GM23248 (cell line): ENCODE results near the gene HSPB3. TPM values are rescaled to one million over a fixed set of nuclear protein-coding genes. Genes with fewer than 3 reads are reported as not detected.
A peak's percentile ranks its signal among the peaks of the same experiment; 100 is the strongest.

Source experiments
- DNase-seq: peaks from one replicate; pipeline ENCODE4 v3.0.0-alpha.2; 2015
- H2AFZ ChIP-seq: fragments of 200-600 bp; sonication (generic); 2 replicates; pipeline ENCODE4 v1.6.1; 2016; ENCODE audit warnings: antibody characterized with exemption
- H3F3A ChIP-seq: fragments of 200-600 bp; sonication (generic); 2 replicates; pipeline ENCODE4 v1.6.1; 2016; ENCODE audit warnings: mild to moderate bottlenecking, antibody characterized with exemption, mixed run types; ENCODE audit not compliant: insufficient read depth
- H3K27ac ChIP-seq: fragments of 200-600 bp; sonication (generic); 2 replicates; pipeline ENCODE4 v1.5.1; 2016; ENCODE audit warnings: mild to moderate bottlenecking
- H3K27me3 ChIP-seq: fragments of 200-600 bp; sonication (generic); replicated peaks from 2 replicates; pipeline ENCODE4 v1.6.1; 2016; ENCODE audit warnings: mild to moderate bottlenecking; ENCODE audit not compliant: insufficient read depth
- H3K36me3 ChIP-seq: fragments of 200-600 bp; sonication (generic); 2 replicates; pipeline ENCODE4 v1.6.1; 2016; ENCODE audit warnings: low read depth, mild to moderate bottlenecking
- H3K4me1 ChIP-seq: fragments of 200-600 bp; sonication (generic); 2 replicates; pipeline ENCODE4 v1.6.1; 2016; ENCODE audit warnings: mild to moderate bottlenecking; ENCODE audit not compliant: insufficient read depth
- H3K4me2 ChIP-seq: fragments of 200-600 bp; sonication (generic); one replicate; pipeline ENCODE4 v1.6.1; 2016; ENCODE audit warnings: mild to moderate bottlenecking; ENCODE audit not compliant: unreplicated experiment
- H3K4me3 ChIP-seq: fragments of 200-600 bp; sonication (generic); 2 replicates; pipeline ENCODE4 v1.5.1; 2016; ENCODE audit warnings: mild to moderate bottlenecking
- H3K79me2 ChIP-seq: fragments of 200-600 bp; sonication (generic); 2 replicates; pipeline ENCODE4 v1.6.1; 2016; ENCODE audit warnings: mild to moderate bottlenecking; ENCODE audit not compliant: insufficient read depth
- H3K9ac ChIP-seq: fragments of 200-600 bp; sonication (generic); 2 replicates; pipeline ENCODE4 v1.6.1; 2016; ENCODE audit warnings: mild to moderate bottlenecking
- H3K9me2 ChIP-seq: fragments of 200-600 bp; sonication (generic); 2 replicates; pipeline ENCODE4 v1.6.1; 2016; ENCODE audit warnings: mixed run types, mild to moderate bottlenecking, moderate library complexity; ENCODE audit not compliant: insufficient read depth
- H3K9me3 ChIP-seq: fragments of 200-600 bp; sonication (generic); one replicate; pipeline ENCODE4 v1.6.1; 2017; ENCODE audit warnings: low read depth
- H4K20me1 ChIP-seq: fragments of 200-600 bp; sonication (generic); 2 replicates; pipeline ENCODE4 v1.6.0; 2016; ENCODE audit not compliant: insufficient read depth
- EZH2 ChIP-seq: fragments of 200-600 bp; sonication (generic); IDR thresholded peaks from 2 replicates; pipeline ENCODE4 v1.6.1; 2018; ENCODE audit warnings: antibody characterized with exemption, mild to moderate bottlenecking; ENCODE audit not compliant: insufficient read depth, poor library complexity, severe bottlenecking
- EZH2phosphoT487 ChIP-seq: fragments of 200-600 bp; sonication (generic); IDR thresholded peaks from 2 replicates; pipeline ENCODE4 v1.6.1; 2018; ENCODE audit warnings: antibody characterized with exemption, moderate library complexity, mild to moderate bottlenecking, low read depth; ENCODE audit not compliant: insufficient read depth
- WGBS, 2 experiments: methylation state at CpG; one replicate each; pipeline ENCODE4 v1.1.6; 2015 to 2017; ENCODE audit warnings: low lambda C conversion rate in 2 of 2, low coverage in 1 of 2; ENCODE audit errors: missing lambda C conversion rate in 2 of 2; 5-methylcytosine and 5-hydroxymethylcytosine counted together
- in situ Hi-C: fragments of 300-500 bp; cut with MboI; formaldehyde crosslinking; loops from 2 replicates; pipeline ENCODE4 v1.15.0; 2020
- polyA plus RNA-seq: library from polyadenylated mRNA; unstranded; fragments of >200 nt; fragmentation: Nextera tagmentation; extraction: Ambion mirVana; gene quantifications from 2 replicates; pipeline ENCODE4 v1.2.1, GENCODE V29; 2016
- total RNA-seq: library from RNA; depleted of rRNA; stranded (reverse); fragments of >200 nt; shearing (Covaris generic); gene quantifications from 2 replicates; pipeline ENCODE4 v1.2.3, GENCODE V29; 2014; rRNA removed

HSPB3 gene, protein sequence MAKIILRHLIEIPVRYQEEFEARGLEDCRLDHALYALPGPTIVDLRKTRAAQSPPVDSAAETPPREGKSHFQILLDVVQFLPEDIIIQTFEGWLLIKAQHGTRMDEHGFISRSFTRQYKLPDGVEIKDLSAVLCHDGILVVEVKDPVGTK
- total RNA-seq (4.1 and 12.3 TPM in 2 replicates), polyA plus RNA-seq (5.4 and 8.0 TPM in 2 replicates)

DNA sequence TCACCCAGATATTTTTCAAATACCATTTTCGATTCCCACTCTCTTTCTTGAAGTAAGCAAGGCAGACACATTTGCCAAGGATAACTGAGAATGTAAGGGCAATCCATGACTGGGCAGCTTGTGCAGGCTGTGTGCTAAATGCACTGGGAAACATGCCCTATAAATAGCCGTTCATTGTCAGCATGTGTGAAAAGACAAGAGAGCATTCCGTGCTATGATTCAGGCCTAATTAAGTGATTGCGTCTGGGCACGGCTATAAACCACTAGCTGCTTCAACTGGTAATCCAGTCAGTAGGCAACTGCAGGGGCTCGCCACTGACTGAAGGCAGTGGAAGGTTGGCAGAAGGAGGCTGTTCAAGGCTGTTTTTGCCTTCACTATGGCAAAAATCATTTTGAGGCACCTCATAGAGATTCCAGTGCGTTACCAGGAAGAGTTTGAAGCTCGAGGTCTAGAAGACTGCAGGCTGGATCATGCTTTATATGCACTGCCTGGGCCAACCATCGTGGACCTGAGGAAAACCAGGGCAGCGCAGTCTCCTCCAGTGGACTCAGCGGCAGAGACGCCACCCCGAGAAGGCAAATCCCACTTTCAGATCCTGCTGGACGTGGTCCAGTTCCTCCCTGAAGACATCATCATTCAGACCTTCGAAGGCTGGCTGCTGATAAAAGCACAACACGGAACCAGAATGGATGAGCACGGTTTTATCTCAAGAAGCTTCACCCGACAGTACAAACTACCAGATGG, at the start of gene HSPB3:
TSS of gene HSPB3 (plus strand) at position 287 of the 745 bp plus-strand sequence. CDS start at position 378, 91 bp downstream.
- Histone ChIP-seq H3K4me2 (peak within 1 kb of the TSS; percentile 77), H3K79me2 (no peaks in the 10 kb centered on the region), H3K9me3 (no peaks in the 10 kb centered on the region), H3K27ac (peak within 1 kb of the TSS; percentile 69), H3K9me2 (no peaks in the 10 kb centered on the region), H3K9ac (peak within 1 kb of the TSS; percentile 31), H4K20me1 (no peaks in the 10 kb centered on the region), H3K4me1 (peaks cover 47% of the 10 kb centered on the region), H3K4me3 (peak within 1 kb of the TSS; percentile 36), H3F3A (peaks cover 47% of the 10 kb centered on the region), H3K36me3 (no peaks in the 10 kb centered on the region), H2AFZ (peak within 1 kb of the TSS; percentile 23; the same call in 1 of the 2 replicates), H3K27me3 (no peaks in the 10 kb centered on the region)
- 27 to 34% methylated on average over 18 of the region's 18 CpGs for WGBS, 2 experiments
- peak; percentile 97 for DNase-seq
- no peak for TF ChIP-seq EZH2
- TF ChIP-seq EZH2phosphoT487: 0 out of 2 replicates have a peak, but pooled peaks have one; percentile 27
- in situ Hi-C loops: no loop called here

DNA sequence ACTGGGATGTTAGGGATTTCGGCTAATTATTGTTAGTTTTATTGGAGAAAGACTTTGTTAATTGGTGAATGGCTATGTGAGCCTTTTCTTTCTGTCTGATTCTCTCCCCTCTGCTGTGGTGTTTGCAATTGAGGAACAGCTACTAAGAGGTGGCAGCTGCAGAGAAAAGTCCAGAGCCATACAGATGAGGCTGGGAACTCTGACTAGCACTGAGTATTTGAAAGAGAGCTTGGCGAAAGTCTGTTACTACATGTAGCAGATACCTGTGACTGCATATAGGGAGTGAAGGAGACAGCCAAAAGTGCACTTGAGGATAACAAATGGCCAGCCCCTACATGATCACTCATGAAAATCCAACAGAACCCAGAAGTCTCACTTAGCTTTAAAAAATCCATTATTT, 44.3 kb upstream of the HSPB3 start:
- no peak for TF ChIP-seq EZH2
- Histone ChIP-seq H3K27ac (no peak overlapping the region), H3K4me1 (peaks cover 11% of the 10 kb centered on the region), H4K20me1 (no peaks in the 10 kb centered on the region), H3K9ac (no peak overlapping the region), H2AFZ (no peak overlapping the region), H3F3A (0 out of 2 replicates have a peak, but pooled peaks cover 5% of the 10 kb centered on the region), H3K27me3 (no peaks in the 10 kb centered on the region), H3K9me2 (no peaks in the 10 kb centered on the region), H3K79me2 (no peaks in the 10 kb centered on the region), H3K4me3 (no peak overlapping the region), H3K4me2 (no peak overlapping the region), H3K36me3 (no peaks in the 10 kb centered on the region), H3K9me3 (no peaks in the 10 kb centered on the region)
- 93 to 94% methylated on average over 2 of the region's 2 CpGs for WGBS, 2 experiments
- in situ Hi-C loops: loop anchor here (10.0 kb wide), 1 partner anchor 156 kb away; no protein-coding TSS in a partner anchor
- no peak for DNase-seq

DNA sequence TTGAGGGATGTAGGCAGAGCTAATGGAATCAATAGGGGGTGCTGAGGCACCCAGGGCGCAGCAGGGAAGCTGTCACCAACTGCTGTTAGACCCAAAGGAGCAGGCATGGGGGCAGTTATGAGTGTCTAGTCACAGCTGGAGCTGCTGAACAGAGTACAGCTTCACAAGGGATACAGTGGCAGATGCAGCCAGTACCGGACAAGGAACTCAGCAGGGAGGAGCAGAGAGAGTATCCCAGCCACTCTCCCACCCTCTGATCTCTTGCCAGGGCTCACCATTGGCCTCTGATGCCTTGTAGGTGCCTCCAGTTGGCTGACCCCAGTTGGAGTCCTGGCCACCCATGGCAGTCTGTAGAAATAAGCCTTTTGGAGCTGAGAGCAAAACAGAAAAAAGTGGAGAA, 42.6 kb upstream of the HSPB3 start:
- Histone ChIP-seq H3K36me3 (no peaks in the 10 kb centered on the region), H3K9me3 (no peaks in the 10 kb centered on the region), H3K27me3 (no peaks in the 10 kb centered on the region), H3F3A (0 out of 2 replicates have a peak, but pooled peaks cover 7% of the 10 kb centered on the region), H3K9ac (no peak overlapping the region), H3K79me2 (no peaks in the 10 kb centered on the region), H3K4me3 (no peak overlapping the region), H3K9me2 (no peaks in the 10 kb centered on the region), H2AFZ (no peak overlapping the region), H3K27ac (no peak overlapping the region), H3K4me1 (peaks cover 14% of the 10 kb centered on the region), H4K20me1 (no peaks in the 10 kb centered on the region), H3K4me2 (no peak overlapping the region)
- in situ Hi-C loops: loop anchor here (10.0 kb wide), 1 partner anchor 158 kb away; no protein-coding TSS in a partner anchor
- DNase-seq: no peak
- TF ChIP-seq EZH2: no peak
- WGBS, 2 experiments: 86 to 98% methylated on average over 2 of the region's 2 CpGs

DNA sequence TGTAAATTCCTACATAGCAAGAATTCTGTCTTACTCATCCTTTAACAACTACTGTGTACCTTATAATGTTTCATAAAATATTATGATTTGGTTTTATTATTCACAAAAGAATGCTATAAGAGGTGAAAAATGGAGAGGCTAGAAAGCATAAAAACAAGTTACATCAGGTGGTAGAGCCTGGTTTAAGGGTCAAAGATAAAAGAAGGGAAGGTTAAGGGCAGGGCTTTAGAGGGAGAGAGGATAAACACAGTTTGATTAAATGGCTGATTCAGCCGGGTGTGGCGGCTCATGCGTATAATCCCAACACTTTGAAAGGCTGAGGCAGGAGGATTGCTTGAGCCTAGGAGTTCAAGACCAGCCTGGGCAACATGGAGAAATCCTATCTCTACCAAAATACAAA, 40.4 kb upstream of the HSPB3 start:
- Histone ChIP-seq H3K4me1 (peaks cover 14% of the 10 kb centered on the region), H3K79me2 (no peaks in the 10 kb centered on the region), H3K9ac (no peak overlapping the region), H3K27ac (no peak overlapping the region), H3K4me2 (no peak overlapping the region), H3K4me3 (no peak overlapping the region), H3K36me3 (no peaks in the 10 kb centered on the region), H3F3A (0 out of 2 replicates have a peak, but pooled peaks cover 7% of the 10 kb centered on the region), H3K9me3 (no peaks in the 10 kb centered on the region), H4K20me1 (no peaks in the 10 kb centered on the region), H3K27me3 (no peaks in the 10 kb centered on the region), H3K9me2 (no peaks in the 10 kb centered on the region), H2AFZ (no peak overlapping the region)
- DNase-seq: no peak
- WGBS, 2 experiments: 92 to 100% methylated on average over 3 of the region's 3 CpGs
- in situ Hi-C loops: loop anchor here (10.0 kb wide), 1 partner anchor 160 kb away; no protein-coding TSS in a partner anchor
- TF ChIP-seq EZH2phosphoT487 (no peak), EZH2 (no peak)
